A673 (cell line): Measurements from ENCODE around the gene HIPK3.

ENCODE experiments used
- CTCF ChIP-seq: fragments of 300-800, 200-600 bp; sonication (generic); conservative IDR thresholded peaks from 2 replicates; pipeline ENCODE4 v1.5.1; 2017; ENCODE audit warnings: low read depth, mild to moderate bottlenecking, antibody characterized with exemption, low read length, moderate library complexity, mixed read lengths
- EZH2 ChIP-seq: fragments of 200-600 bp; sonication (generic); IDR thresholded peaks from 2 replicates; pipeline ENCODE4 v1.6.1; 2017; ENCODE audit warnings: borderline replicate concordance, low read depth, mild to moderate bottlenecking, mixed read lengths, antibody characterized with exemption, low read length; ENCODE audit not compliant: poor library complexity, severe bottlenecking

GRCh38 chr11:33237039-33237597 lies 20.1 kb upstream of the HIPK3 start:
- TF ChIP-seq CTCF (no peak), EZH2 (no peak)
